H1 (cell line): ENCODE measurements around the gene SEMA3B.

Experiments
- CTCF ChIP-seq, 3 experiments: IDR thresholded peaks; 1 replicate in 2 of 3; 2 replicates in 1 of 3; pipeline versions ENCODE4 v1.5.1 to v1.6.1; 2011; ENCODE audit warnings: low read length in 3 of 3, mild to moderate bottlenecking in 3 of 3, inconsistent platforms in 2 of 3, low read depth in 1 of 3, moderate library complexity in 1 of 3; ENCODE audit not compliant: insufficient read depth in 1 of 3; ENCODE audit errors: control extremely low read depth in 1 of 3
- MAX ChIP-seq: IDR thresholded peaks from 2 replicates; pipeline ENCODE4 v1.6.1; 2012; ENCODE audit warnings: inconsistent platforms
- RFX5 ChIP-seq: IDR thresholded peaks from 2 replicates; pipeline ENCODE4 v1.6.1; 2011; ENCODE audit warnings: low read depth, low read length, improper control_type of control experiment, borderline replicate concordance
- TAF1 ChIP-seq: IDR thresholded peaks from 2 replicates; pipeline ENCODE4 v1.6.1; 2011; ENCODE audit warnings: mild to moderate bottlenecking, low read depth, low read length

- TF ChIP-seq CTCF (IDR thresholded peaks at IDR 0.05; ENCODE audit: control extremely low read depth in 1 of 3, insufficient read depth in 1 of 3, low read depth in 1 of 3, low read length in 3 of 3) (no peak), TAF1 (no peak), RFX5 (no peak), MAX (no peak)
Measured at GRCh38 chr3:50288387-50289007, 19.6 kb downstream of the SEMA3B start.
